HG03469 (cell line): ENCODE measurements around the gene ADAMTSL5.

Source experiments
- ATAC-seq: cut with Tn5 transposase; IDR thresholded peaks from one replicate; pipeline ENCODE4 v1.9.1; 2021; ENCODE audit warnings: mild to moderate bottlenecking, moderate library complexity, moderate number of reproducible peaks; ENCODE audit not compliant: unreplicated experiment

The ADAMTSL5 gene

DNA sequence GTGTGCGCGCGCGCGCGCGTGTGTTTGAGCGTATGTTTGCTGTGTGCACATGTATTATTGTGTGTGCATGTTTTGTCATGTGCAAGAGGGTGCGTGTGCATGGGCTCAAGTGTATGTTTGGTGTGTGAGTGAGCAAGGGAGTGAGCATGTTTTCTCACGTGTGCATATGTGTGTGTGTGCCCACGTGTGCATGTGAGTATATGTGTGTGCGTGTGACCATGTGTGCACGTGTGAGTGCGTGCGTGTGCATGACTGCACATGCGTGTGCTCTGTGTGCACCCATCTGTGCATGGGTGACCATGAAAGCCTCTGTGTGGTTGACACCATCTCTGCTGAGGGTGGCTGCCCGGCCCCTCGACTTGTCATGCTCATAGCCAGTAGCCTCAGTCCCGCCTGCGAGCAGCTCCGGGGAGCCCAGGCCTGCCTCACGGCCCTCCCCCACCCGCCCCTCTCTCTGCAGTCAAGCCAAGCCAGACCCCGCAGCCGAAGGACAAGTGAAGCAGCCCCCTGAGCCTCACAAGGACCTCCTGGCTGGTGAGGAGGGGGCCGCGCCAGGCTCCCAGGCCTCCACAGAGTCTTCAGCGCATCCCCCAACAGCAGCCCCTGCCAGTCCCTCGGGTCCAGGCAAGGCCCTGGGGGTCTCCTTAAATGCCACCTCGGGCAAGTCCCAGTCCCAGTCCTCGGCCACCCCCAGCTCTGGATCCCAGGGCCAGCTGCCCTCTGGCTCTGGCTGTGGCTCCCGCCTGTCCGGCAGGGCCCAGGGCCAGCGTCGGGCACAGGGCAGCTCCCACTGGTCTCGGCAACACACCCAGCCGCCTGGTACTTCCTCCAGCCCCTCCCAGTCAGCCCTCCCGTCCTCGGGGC, 15.9 kb downstream of the ADAMTSL5 start:
- ATAC-seq = no peak

DNA sequence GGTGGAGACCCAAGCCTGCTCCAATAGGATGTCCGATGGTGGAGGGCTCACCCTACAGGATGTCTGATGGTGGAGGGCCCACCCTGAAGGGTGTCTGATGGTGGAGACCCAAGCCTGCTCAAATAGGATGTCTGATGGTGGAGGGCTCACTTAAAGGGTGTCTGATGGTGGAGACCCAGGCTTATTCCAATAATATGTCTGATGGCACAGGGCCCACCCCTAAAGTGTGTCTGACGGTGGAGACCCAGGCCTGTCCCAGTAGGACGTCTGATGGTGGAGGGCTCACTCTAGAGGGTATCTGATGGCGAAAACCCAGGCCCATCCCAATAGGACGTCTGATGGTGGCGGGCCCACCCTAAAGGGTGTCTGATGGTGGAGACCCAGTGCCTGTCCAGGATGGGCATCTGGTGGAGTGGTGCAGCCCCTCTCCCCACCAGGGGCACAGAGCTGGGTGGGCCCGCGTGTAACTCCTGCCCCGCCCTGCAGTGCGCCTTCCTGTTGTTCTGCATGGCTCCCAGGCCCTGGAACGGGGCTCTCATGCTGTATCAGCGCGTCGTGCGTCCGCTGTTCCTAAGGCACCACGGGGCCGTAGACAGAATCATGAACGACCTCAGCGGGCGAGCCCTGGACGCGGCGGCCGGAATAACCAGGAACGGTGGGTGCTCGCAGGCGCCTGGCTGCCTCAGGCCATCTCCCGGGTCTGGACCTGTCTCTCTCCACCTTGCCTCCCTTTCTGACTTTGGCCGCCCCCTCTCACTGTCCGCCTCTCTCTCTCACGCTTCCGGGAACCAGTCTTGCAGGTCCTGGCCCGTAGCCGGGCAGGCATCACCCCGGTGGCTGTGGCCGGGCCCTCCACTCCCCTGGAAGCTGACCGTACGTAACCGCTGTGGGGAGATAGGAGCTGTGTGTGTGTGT, 16.8 kb downstream of the ADAMTSL5 start:
- ATAC-seq = no peak

DNA sequence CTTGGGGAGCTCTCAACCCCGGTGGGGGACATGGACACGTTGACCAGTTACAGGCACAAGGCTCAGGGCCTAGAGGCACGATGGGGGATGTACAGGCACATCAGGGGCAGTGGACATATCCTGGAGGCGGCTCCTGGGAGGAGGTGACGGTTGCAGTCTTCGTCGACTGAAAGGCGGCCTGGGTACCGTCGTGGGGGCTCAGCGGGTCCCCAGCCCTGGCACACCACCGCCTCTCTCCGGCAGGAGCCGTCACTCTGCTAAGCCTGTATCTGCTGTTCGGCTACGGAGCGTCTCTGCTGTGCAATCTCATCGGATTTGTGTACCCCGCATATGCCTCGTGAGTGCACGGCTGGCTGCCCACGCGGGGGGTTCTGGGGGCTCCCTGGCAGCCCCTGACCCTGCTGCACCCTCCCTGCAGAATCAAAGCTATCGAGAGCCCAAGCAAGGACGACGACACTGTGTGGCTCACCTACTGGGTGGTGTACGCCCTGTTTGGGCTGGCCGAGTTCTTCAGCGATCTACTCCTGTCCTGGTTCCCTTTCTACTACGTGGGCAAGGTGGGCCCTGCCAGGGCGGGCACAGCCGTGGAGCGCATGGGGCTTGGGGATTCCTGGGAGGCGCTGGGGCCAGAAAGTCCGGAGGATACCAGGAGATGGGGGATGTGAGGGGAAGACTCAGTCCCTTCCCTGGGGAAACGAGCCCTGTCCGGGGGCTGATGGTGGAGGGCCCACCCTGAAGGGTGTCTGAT, 17.6 kb downstream of the ADAMTSL5 start:
- ATAC-seq = no peak

DNA sequence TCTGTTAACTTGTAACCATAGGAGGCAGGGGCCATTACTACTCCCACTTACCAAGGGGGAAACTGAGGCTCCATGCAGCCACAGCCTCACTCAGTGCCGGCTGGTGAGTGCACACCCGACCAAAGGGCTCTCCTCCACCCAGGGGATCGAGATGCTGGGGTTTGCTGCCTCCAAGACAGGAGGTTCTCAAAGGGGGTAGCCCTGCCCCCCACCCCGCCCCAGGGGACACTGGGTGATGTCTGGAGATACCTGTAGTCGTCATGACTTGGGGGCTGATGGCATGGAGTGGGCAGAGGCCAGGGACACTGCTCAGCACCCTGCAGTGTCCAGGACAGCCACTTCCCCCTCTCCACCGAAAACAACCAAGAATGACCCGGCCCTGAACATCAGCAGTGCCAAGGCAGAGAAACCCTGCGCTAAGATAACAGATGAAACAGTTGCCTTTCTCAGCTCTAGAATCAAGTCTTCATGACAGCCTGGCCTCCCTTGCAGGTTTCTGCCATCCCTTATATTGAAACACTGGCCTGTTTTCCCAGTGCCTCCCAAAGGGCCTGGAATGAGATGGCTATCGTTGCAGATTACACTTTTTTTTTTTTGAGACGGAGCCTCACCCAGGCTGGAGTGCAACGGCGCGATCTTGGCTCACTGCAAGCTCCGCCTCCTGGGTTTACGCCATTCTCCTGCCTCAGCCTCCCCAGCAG, 18.6 kb downstream of the ADAMTSL5 start:
- no peak for ATAC-seq

DNA sequence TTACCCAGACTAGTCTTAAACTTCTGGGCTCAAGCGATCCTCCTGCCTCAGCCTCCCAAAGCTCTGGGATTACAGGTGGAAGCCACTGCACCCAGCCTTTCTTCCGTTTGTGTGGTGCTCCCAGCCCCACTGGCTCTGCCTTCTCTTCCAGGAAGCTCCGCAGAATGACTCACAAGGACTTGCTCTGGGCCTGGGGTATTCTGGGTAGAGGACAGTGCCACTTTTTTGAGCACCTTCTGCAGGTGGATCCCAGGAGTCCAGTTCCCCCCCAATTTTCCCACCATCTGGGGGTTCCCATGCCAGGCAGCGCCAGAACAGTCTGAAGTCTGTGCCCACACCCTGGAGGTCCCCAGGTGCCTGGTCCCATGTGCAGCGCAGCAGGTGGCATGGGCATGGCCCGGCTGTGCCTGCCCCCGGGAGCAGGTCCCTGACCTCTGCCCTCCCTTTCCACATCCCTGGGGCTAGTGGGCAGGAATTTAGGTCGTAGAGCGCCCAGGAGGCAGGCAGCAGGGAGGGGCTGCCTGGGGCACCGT, 20.3 kb downstream of the ADAMTSL5 start:
- ATAC-seq = no peak

DNA sequence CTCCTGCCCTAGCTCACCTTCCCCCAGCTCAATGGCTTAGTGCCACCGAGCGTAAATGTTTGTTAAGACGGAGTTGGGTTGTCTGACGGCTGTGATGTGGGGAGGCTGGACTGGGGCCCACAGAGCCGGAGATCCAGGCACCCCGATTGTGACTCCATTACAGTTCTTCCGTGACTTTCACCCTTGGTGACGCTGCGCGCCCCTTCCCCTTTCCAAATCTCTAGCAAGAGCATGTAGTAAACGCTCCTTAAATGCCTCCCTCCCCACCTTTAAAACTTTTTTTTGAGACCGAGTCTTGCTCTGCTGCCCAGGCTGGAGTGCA, 21.0 kb downstream of the ADAMTSL5 start:
- no peak for ATAC-seq

DNA sequence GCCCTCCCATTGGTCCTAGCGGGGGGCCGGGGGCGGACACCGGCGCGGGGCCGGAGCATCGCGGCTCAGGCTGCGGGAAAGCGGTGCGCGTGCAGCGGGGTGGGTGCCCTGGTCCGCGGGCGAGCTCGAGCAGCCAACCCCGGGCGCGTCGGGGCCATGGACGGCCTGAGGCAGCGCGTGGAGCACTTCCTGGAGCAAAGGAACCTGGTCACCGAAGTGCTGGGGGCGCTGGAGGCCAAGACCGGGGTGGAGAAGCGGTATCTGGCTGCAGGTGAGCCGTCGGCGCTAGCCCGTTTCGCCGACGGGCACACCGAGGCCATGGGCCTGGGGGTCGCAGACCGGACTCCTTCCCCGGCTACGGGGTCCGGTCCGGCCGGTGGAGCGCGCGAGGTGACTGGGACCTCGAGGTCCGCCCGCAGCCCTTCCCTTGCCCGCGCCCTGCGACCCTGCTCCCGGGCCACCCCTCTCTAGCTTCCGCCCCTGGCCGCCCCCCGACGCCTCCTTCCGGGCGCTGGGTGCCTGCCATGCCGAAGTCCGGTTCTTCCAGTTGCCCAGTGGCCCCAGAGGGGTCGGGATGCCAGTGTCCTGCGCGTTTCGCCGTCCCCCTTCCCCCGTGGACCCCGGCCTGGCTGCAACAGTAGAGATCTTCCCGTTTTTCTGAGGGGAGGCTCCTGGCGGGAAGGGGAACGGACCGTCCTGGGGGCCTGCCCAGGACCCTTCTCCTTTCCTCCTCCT, 21.5 kb downstream of the ADAMTSL5 start, which contains the start of gene REEP6:
REEP6 (plus strand) TSS at position 68 of the 735 bp plus-strand sequence; CDS start at position 157, 89 bp downstream.
- no peak for ATAC-seq

DNA sequence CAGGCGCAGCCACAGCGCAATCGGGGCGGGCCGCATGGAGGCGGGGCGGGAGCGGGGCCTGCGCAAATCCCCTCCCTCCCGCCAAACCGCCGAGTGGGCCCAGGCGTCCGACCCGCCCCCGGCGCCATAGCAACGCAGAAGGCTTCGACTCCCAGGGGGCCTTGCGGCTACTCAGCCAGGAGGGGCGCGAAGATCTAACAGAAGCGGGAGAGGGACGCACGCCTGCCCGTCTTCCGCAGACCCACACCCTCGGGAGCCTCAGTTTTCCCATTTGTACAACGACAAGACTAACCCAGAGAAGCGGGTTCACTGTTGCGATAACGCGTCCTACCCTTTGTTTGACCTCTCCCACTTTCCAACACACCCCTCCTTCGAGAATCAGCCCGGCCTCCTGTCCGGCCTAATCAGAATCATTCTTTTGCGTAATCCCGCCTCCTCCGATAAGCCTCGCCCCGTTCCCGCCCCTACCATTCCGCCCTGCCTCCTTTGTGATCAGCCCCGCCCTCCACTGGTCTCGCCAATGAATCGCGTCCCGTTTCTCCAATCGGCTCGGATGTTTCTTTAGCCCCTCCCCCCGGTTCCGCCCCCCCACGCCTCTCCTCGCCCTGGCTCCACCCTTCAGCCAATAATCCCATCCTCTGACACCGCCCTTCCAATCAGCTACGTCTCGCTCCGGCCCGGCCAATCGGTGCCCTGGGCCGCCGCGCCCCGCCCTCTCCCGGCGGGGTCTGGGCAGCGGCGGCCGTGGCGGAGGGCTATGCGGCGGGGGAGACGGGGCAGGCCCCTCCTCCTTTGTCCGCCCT, 22.3 kb downstream of the ADAMTSL5 start, which contains the start of gene PCSK4:
PCSK4 (minus strand) TSS at position 40 of the 803 bp plus-strand sequence; CDS start at position 36, 4 bp downstream.
- peak; percentile 57 for ATAC-seq

DNA sequence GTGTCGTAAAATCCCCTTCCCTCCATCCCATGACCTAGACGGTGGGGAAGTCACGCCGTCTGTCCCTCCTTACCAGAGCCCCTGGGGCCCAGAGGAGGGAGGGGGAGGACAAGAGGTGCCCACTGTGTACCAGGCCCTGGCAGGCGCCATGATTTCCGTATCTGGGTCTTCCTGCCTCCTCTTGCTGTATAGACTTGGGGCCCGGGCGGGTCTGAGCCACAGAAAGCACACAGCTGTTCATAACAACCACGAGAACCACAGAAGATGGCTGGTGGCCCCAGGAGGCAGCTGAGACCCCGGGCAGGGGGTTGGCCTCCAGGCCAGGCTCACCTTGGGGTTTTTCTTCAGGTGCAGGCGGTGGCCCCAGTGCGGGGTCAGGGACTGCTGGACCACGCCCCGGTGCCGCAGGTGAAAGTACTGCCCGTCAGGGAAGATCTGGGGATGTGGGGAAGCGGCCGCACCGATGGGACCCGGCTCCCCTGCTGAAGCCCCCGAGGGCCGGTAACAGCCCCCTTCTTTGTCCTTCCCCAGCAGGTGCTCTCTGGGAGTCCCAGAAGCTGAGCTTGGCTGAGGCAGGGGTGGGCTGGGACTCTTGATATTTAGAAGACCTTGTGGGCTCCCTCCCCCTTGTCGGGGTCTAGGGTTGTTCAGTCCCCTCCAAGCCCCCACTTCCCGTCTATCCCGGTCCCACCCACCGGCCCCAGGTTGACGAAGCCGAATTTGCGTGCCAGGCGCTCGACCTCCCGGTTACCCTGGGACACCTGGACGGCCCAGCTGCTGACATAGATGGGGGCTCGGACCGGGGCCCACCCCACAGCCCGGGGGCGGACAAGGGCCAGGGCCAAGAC, 23.1 kb downstream of the ADAMTSL5 start:
- no peak for ATAC-seq

DNA sequence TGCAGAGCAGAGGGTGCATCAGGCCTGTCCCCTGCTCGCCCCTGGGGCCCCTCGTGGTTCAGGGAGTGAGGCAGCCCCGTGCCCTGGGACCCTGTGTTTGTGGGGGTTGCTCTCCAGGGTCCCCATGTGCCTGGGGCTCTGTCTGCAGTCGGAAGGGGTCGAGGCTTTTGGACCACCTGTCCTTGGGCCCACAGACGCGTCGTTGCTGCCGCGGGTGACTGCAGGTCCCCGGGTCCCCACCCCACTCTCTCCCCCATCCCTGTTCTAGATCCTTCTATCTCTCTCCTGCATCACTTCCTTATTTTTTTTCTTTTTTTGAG, 24.6 kb downstream of the ADAMTSL5 start:
- ATAC-seq = no peak

DNA sequence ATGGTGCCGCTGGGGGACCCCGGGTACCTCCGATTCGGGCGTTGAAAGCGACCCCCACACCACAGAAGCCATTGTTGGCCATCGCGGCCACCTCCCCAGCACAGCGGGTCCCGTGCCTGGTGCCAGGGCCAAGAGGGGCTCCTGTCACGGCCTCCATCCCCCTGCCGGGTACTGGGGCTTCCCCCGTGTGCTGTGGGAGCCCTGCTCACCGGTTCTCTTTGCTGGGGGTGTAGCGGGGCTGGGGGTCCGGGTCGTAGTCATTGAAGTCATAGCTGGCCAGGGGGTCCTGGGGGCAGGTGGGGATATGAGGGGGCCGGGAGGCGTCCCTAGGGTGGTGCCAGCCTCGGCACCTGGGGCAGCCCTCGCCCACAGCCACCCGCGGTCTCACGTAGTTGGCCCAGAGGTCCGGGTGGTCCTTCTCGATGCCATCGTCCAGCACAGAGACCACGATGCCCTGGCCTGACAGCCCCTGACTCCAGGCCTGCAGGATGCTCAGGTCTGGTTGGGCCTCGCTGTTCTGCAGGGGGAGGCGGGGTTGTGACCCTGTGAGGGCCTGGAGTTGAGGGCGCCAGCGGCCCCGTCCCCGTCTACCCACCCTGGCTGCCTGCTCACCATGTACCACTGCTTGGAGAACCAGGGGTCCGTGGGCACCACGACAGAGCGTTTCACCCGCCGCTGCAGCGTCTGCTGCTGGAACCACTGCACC, 25.1 kb downstream of the ADAMTSL5 start:
- ATAC-seq = no peak

DNA sequence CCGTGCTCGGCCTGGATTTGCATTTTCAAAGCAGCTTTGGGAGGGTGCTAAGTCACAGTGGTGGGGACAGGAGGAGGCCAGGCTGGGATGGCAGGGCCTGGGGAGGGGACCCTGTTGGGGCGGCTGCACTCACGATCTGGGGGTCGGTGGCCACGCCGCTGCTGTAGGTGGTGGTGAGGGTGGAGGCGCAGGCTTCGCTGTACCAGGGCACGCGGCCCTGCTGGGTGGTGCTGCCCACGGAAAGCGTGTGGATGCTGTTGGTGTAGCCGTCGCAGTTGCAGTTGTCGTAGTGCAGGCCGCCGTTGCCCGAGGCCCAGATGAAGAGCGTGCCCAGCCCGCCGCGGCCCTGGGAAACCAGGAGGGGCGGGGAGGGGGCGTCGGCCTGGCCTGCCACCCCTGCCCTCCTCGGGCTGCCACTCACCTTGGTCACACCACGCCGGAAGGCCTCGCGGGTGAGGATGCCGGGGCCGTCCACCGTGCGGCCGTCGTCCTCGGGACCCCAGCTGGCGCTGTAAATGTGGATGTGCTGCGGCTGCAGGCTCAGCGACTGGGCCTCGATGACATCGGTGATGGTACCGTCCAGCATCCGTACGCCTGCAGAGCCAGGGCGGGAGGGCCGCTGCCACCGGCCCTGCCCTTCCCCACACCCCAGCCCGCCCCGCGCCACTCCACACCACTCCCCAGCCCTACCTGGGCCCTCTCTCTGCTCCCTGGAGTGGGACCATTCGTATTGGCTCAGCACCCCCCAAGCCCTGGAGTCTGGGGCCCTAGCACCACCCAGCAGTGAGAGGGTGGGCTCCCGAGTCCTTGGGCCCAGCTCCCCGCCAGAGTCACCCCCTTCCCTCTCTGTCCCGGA, 25.9 kb downstream of the ADAMTSL5 start:
- no peak for ATAC-seq

DNA sequence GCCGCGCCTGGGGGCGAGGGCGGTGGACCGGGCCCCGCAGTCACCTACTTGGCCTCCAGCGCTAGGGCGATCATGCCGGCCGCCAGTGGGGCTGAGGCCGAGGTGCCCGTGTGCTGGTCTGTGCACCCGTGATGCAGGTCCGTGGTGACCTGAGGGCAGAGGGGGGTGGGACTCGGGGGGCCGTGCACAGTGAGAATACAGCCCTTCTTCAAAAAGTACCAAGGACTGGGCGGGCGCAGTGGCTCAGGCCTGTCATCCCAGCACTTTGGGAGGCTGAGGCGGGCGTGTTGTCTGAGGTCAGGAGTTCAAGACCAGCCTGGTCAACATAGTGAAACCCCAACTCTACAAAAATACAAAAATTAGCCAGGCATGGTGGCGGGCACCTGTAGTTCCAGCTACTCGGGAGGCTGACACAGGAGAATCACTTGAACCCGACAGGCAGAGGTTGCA, 28.8 kb downstream of the ADAMTSL5 start:
- ATAC-seq = no peak

DNA sequence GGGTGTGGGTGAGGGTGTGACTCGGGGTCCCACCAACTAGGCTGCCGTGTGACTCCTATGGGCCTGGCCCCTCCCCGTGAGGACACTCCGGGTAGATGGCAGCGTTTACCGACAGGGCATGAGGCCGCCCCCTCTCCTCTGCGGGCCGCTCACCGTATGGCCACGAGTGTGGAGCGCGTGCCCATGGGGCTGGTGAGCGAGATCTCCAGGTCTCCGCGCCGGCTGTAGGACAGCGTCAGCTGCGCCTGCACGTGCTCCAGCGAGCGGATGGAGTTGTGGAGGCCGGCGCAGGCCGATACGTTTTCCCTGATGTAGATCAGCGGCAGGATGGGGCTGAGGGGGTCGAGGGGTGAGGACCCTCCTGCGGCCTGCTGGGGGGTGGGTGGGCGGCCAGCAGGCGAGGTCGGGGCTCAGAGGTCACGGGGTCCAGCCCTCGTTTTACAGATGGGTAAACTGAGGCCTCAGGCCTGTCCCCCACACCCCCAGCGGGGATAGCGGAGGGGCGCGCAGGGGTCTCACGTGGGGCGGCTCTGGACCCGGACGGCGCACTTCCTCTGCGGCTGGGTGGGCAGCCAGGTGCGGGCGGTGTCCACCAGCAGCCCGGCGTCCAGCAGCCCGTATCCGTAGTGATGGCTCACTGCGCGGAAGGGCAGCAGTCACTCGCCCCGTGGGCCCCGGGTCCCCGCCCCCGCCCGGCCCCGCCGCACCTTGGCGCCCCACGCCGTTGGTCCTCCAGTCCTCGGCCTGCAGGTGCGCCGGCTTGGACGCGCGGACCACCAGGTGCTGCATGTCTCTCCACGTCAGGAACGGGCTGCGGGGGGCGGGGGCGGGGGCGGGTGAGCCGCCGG, 29.5 kb downstream of the ADAMTSL5 start:
- no peak for ATAC-seq
